GM19351 (cell line): Measurements from ENCODE around the gene B4GALNT4.
"Not testable (repeated sequence)": the region's sequence is repeated elsewhere in the genome, so short reads cannot be mapped to it uniquely, and the experiment has no call there.

Experiments used
- ATAC-seq: cut with Tn5 transposase; IDR thresholded peaks from one replicate; pipeline ENCODE4 v1.9.1; 2021; ENCODE audit warnings: mild to moderate bottlenecking, moderate library complexity; ENCODE audit not compliant: unreplicated experiment

The B4GALNT4 gene

GRCh38 chr11:335779-336658, 33.3 kb upstream of the B4GALNT4 start:
- no peak for ATAC-seq

- no peak for ATAC-seq
Measured at GRCh38 chr11:336659-337198, 32.6 kb upstream of the B4GALNT4 start.

- ATAC-seq: no peak
Measured at GRCh38 chr11:337711-338110, 31.6 kb upstream of the B4GALNT4 start.

GRCh38 chr11:339963-340362, 29.3 kb upstream of the B4GALNT4 start:
- no peak for ATAC-seq

- no peak for ATAC-seq
Measured at GRCh38 chr11:340539-341512, 28.5 kb upstream of the B4GALNT4 start.

GRCh38 chr11:342328-342727, 27.0 kb upstream of the B4GALNT4 start:
- no peak for ATAC-seq

GRCh38 chr11:344836-345578, 24.3 kb upstream of the B4GALNT4 start:
- no peak for ATAC-seq

- ATAC-seq: no peak
Measured at GRCh38 chr11:346529-346928, 22.8 kb upstream of the B4GALNT4 start.

- ATAC-seq: not testable (repeated sequence)
Measured at GRCh38 chr11:349270-349954, 19.9 kb upstream of the B4GALNT4 start.

- ATAC-seq: not testable (repeated sequence)
Measured at GRCh38 chr11:350033-350722, 19.1 kb upstream of the B4GALNT4 start.

GRCh38 chr11:350723-351255, 18.5 kb upstream of the B4GALNT4 start:
- ATAC-seq: no peak

- ATAC-seq: no peak
Measured at GRCh38 chr11:351411-351810, 17.9 kb upstream of the B4GALNT4 start.

- no peak for ATAC-seq
Measured at GRCh38 chr11:352456-353031, 16.8 kb upstream of the B4GALNT4 start.

- no peak for ATAC-seq
Measured at GRCh38 chr11:353179-353873, 16.0 kb upstream of the B4GALNT4 start.

GRCh38 chr11:355581-356458, 13.5 kb upstream of the B4GALNT4 start:
- no peak for ATAC-seq

- ATAC-seq: no peak
Measured at GRCh38 chr11:356610-357009, 12.7 kb upstream of the B4GALNT4 start.

GRCh38 chr11:357582-357981, 11.7 kb upstream of the B4GALNT4 start:
- no peak for ATAC-seq
